HCEC 1CT (cell line): ENCODE measurements around the gene SLC27A3.
A peak's percentile ranks its signal among the peaks of the same experiment; 100 is the strongest.

Experiments used
- DNase-seq: peaks from one replicate; pipeline ENCODE4 v3.0.0-alpha.2; 2017

The SLC27A3 gene

GRCh38 chr1:153799566-153800465 lies 24.6 kb downstream of the SLC27A3 start:
- DNase-seq: no peak

DNA sequence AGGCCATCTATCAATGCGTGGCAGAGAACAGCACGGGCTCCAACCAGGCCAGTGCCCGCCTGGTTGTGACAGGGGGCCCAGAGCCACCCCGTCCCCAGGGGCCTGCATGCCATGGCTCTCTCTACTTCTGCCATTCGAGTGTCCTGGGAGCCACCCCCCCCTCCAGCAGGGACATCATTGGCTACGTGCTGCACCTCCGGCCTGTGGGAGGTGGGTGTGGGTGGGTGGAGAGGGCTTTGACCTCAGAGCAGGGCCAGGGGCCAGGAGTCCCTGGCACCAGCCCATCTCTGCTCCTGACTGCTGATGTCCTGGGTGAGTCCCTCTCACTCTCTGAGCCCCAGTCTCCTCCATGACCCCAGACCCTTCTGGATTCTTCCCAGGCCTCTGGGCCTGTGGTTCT lies 25.3 kb downstream of the SLC27A3 start:
- no peak for DNase-seq

GRCh38 chr1:153801028-153801625 lies 25.9 kb downstream of the SLC27A3 start:
- DNase-seq: no peak

DNA sequence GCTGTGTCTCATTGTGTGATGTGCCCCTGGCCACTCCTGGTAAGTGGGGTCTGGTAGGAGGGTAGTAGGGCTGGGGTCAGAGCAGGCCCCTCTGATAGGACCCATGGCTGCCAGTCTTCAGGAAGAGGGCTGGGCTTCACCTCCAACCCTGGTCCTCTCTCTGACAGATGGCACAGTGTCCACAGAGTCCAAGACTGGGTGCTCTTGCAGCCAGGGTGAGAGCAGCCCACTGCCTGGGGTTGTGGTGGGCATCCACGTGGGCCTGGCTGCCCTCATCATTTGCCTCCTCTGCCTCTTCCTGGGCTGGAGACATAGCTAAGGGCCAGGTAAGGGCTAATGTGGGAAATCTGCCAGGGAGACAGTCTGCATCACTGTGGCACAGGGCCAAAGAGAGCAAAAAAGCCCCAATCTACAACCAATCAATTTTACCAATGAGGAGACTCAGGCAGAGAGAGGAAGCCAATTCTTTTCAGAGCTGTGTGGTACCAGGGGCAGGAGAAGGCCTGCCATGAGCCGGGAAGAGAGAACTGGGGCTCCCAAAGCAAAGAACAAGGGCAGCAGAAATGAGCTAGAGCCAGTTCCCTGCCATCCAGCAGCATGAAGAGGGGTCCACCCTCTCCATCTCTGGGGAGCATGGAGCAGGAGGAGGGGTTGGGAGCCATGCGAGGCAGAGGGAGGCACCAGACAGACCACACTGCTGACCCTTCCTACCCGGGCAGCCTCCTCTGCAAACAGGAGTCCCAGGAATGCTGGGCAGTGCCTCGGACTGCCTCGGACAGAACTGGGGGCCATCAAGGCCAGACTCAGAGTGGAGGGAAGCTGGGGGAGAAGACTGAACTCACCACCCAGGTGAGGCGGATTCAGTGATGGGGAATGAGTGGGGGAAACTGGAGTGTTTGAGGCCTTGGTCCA lies 26.8 kb downstream of the SLC27A3 start:
- no peak for DNase-seq

GRCh38 chr1:153803470-153804056 lies 28.4 kb downstream of the SLC27A3 start:
- no peak for DNase-seq

GRCh38 chr1:153804112-153804511 lies 28.9 kb downstream of the SLC27A3 start:
- DNase-seq: no peak

- peak; percentile 85 for DNase-seq
Observed at GRCh38 chr1:153805042-153805745, 30.0 kb downstream of the SLC27A3 start.

GRCh38 chr1:153805886-153806719 lies 30.9 kb downstream of the SLC27A3 start:
- DNase-seq: no peak

- no peak for DNase-seq
Observed at GRCh38 chr1:153816283-153816889, 41.2 kb downstream of the SLC27A3 start.

- DNase-seq: no peak
Observed at GRCh38 chr1:153818876-153819275, 43.7 kb downstream of the SLC27A3 start.

DNA sequence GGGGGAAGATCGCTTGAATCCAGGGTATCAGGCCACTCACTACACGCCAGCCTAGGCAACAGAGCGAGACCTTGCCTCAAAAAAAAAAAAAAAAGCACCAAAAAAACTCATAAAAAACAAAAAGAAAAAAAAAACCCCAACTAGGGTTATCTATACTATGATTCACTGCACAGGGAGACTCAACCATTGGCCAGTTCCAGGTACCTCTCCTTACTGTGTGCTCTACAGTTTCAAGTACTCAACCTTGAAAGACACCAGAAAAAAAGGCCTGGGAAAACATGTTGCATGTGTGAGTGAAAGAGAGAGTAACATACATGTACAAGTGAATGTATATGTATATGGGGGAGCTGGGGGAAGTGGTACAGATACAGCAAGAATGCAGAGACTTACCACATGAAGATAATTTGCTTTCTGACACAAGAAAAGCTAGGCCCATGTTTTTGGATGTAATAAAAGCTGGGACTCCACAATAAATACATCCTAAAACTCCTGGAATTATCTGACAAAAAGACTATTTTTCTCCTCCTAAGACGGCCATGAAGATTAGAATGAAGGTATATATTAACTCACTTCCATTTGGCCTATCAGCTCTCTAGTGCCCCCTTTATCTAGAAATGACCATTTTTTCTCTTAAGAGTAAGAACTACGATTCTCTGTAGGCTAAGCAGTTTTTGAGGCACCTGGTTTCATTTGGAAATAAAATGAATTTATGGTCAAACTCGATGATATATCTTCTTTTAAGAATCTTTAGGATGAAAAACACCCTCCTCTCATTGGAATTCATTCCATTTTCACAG lies 52.2 kb downstream of the SLC27A3 start:
- DNase-seq: no peak
